Panc1 (cell line): ENCODE results near the gene IGF2BP1.

Source experiments
- POLR2AphosphoS5 ChIP-seq: IDR thresholded peaks from 2 replicates; pipeline ENCODE4 v1.6.1; 2012; ENCODE audit warnings: mild to moderate bottlenecking, low read depth, low read length, moderate library complexity
- SIN3A ChIP-seq: IDR thresholded peaks from 2 replicates; pipeline ENCODE4 v1.6.1; 2012; ENCODE audit warnings: low read depth, mild to moderate bottlenecking, low read length, moderate library complexity, borderline replicate concordance; ENCODE audit not compliant: insufficient read depth
- TCF7L2 ChIP-seq: IDR thresholded peaks from 2 replicates; pipeline ENCODE4 v1.6.1; 2011; ENCODE audit warnings: mild to moderate bottlenecking, low read depth, low read length, inconsistent platforms
- TF ChIP-seq, protein P1 (sequence below): fragments of 450-650 bp; IDR thresholded peaks from 2 replicates; pipeline ENCODE4 v1.5.1; 2017; ENCODE audit warnings: mild to moderate bottlenecking

DNA sequence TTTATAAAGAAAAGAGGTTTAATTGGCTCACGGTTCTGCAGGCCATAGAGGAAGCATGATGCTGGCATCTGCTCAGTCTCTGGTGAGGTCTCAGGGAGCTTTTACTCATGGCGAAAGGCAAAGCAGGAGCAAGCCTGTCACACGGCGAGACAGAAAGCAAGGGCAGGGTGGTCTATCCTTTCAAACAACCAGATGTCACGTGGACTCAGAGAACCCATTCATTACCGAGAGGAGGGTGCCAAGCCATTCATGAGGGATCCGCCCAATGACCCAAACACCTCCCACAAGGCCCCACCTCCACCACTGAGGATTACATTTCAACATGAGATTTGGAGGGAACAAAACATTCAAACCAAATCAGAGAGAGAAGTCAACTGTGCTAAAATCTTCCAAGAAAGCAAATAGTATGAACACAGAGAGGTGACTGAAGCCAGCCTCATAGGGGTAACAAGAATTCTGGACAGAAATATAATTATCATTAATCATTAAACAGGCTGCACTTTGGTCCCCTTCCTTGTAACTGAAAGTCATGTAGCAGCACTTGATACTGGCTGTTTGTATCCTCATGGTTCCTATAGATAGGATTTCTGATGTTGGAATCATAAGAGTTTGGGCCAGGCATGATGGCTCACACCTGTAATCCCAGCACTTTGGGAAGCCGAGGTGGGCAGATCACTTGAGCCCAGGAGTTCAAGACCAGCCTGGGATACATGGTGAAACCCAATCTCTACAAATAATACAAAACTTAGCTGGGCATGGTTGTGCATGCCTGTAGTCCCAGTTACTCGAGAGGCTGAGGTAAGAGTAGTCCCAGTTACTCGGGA, 82.9 kb downstream of the IGF2BP1 start:
- TF ChIP-seq, protein P1, sequence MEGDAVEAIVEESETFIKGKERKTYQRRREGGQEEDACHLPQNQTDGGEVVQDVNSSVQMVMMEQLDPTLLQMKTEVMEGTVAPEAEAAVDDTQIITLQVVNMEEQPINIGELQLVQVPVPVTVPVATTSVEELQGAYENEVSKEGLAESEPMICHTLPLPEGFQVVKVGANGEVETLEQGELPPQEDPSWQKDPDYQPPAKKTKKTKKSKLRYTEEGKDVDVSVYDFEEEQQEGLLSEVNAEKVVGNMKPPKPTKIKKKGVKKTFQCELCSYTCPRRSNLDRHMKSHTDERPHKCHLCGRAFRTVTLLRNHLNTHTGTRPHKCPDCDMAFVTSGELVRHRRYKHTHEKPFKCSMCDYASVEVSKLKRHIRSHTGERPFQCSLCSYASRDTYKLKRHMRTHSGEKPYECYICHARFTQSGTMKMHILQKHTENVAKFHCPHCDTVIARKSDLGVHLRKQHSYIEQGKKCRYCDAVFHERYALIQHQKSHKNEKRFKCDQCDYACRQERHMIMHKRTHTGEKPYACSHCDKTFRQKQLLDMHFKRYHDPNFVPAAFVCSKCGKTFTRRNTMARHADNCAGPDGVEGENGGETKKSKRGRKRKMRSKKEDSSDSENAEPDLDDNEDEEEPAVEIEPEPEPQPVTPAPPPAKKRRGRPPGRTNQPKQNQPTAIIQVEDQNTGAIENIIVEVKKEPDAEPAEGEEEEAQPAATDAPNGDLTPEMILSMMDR, result no peak
- TF ChIP-seq POLR2AphosphoS5 (no peak), TCF7L2 (no peak), SIN3A (no peak)
